GM12878 (cell line): ENCODE measurements around the gene KCNH4. TPM values are rescaled to one million over a fixed set of nuclear protein-coding genes. Genes with fewer than 3 reads are reported as not detected.

Experiments used
- ATAC-seq: fragments of 200-7000 bp; cut with Tn5 transposase; 3 replicates; pipeline ENCODE4 v1.9.1; 2020; ENCODE audit warnings: mild to moderate bottlenecking, moderate library complexity
- BruUV-seq: library from RNA; stranded (reverse); fragments of 400-500 nt; replicated peaks from 2 replicates; lab custom pipeline; 2021; lab: Mats Ljungman, UMichigan
- CTCF ChIA-PET: fragments of 300-600 bp; sonication (Branson Sonifier 250); formaldehyde crosslinking; extraction: SDS; loops from one replicate; lab custom pipeline; 2021; ENCODE audit warnings: inconsistent platforms; lab: Yijun Ruan, JAX
- POLR2A ChIA-PET: fragments of 350-600 bp; formaldehyde crosslinking; extraction: SDS; loops from one replicate; lab custom pipeline; 2021; ENCODE audit warnings: inconsistent platforms; lab: Charles Lee
- RAD21 ChIA-PET: fragments of 300-600 bp; sonication (Branson Sonifier 250); formaldehyde crosslinking; loops from one replicate; lab custom pipeline; 2023; ENCODE audit warnings: antibody characterized with exemption; ENCODE audit not compliant: unreplicated experiment; lab: Charles Lee
- SMC1A ChIA-PET: fragments of 300-600 bp; sonication (Branson Sonifier 250); formaldehyde crosslinking; loops from one replicate; lab custom pipeline; 2023; ENCODE audit not compliant: unreplicated experiment, uncharacterized antibody; lab: Charles Lee
- DNase-seq: peaks from one replicate; pipeline ENCODE4 v3.0.0-alpha.2; 2011; ENCODE audit warnings: low read depth, low spot score
- FAIRE-seq: peaks from 3 replicates; lab custom pipeline; 2011; peaks lifted over from hg19 to GRCh38; lab: Jason Lieb, UNC
- H2AFZ ChIP-seq: 2 replicates; pipeline ENCODE4 v1.6.0; 2011; ENCODE audit warnings: low read depth, low read length, control low read depth; ENCODE audit not compliant: control insufficient read depth
- H3K27ac ChIP-seq: 2 replicates; pipeline ENCODE4 v1.5.1; 2011; ENCODE audit warnings: control low read depth; ENCODE audit not compliant: control insufficient read depth, insufficient read depth
- H3K27me3 ChIP-seq, 2 experiments: replicated peaks in 1 of 2; 2 replicates each; pipeline versions ENCODE4 v1.6.0 to v1.6.1; 2011; ENCODE audit warnings: low read length in 1 of 2; ENCODE audit not compliant: control insufficient read depth in 2 of 2, insufficient read depth in 2 of 2
- H3K36me3 ChIP-seq, 2 experiments: 2 replicates each; pipeline ENCODE4 v1.5.1; 2011; ENCODE audit warnings: low read length in 1 of 2; ENCODE audit not compliant: control insufficient read depth in 2 of 2, insufficient read depth in 2 of 2
- H3K4me1 ChIP-seq: 2 replicates; pipeline ENCODE4 v1.6.1; 2011; ENCODE audit warnings: mild to moderate bottlenecking, low read length, moderate library complexity, mixed read lengths; ENCODE audit not compliant: control insufficient read depth, insufficient read depth
- H3K4me2 ChIP-seq: 2 replicates; pipeline ENCODE4 v1.6.0; 2011; ENCODE audit warnings: control low read depth; ENCODE audit not compliant: control insufficient read depth, insufficient read depth
- H3K4me3 ChIP-seq: fragments of 200-600 bp; sonication (generic); 2 replicates; pipeline ENCODE4 v1.5.1; 2016
- H3K79me2 ChIP-seq: 2 replicates; pipeline ENCODE4 v1.6.0; 2011; ENCODE audit warnings: low read length; ENCODE audit not compliant: control insufficient read depth, insufficient read depth
- H3K9ac ChIP-seq: 2 replicates; pipeline ENCODE4 v1.8.0; 2011; ENCODE audit warnings: low read length, control low read depth, mixed read lengths; ENCODE audit not compliant: control insufficient read depth, insufficient read depth
- H3K9me3 ChIP-seq: replicated peaks from 3 replicates; pipeline ENCODE4 v1.5.1; 2011; ENCODE audit warnings: mild to moderate bottlenecking, low read length; ENCODE audit not compliant: control insufficient read depth, insufficient read depth
- H4K20me1 ChIP-seq: 2 replicates; pipeline ENCODE4 v1.6.0; 2011; ENCODE audit not compliant: control insufficient read depth, insufficient read depth
- CBX5 ChIP-seq: sonication (generic); IDR thresholded peaks from 2 replicates; pipeline ENCODE4 v1.6.1; 2016; ENCODE audit warnings: low read depth, moderate library complexity, mild to moderate bottlenecking, inconsistent platforms
- CTCF ChIP-seq, 3 experiments: IDR thresholded peaks in 2 of 3; conservative IDR thresholded peaks in 1 of 3; 2 replicates each; pipeline ENCODE4 v1.5.1; 2011; ENCODE audit warnings: low read depth in 3 of 3, low read length in 3 of 3, mild to moderate bottlenecking in 3 of 3, control low read depth in 2 of 3, moderate library complexity in 2 of 3, inconsistent platforms in 1 of 3, mixed read lengths in 1 of 3; ENCODE audit not compliant: control insufficient read depth in 2 of 3, insufficient read depth in 1 of 3; ENCODE audit errors: extremely low read depth in 1 of 3
- EED ChIP-seq: sonication (generic); IDR thresholded peaks from 2 replicates; pipeline ENCODE4 v1.6.1; 2016; ENCODE audit warnings: antibody characterized with exemption, low read depth
- HSF1 ChIP-seq: fragments of 150-350 bp; IDR thresholded peaks from 2 replicates; pipeline ENCODE4 v1.6.1; 2014; ENCODE audit warnings: mild to moderate bottlenecking, low read depth, low read length
- SIN3A ChIP-seq: IDR thresholded peaks from 2 replicates; pipeline ENCODE4 v1.6.1; 2012; ENCODE audit warnings: low read depth, low read length, improper control_type of control experiment
- ZBED1 ChIP-seq: IDR thresholded peaks from 2 replicates; pipeline ENCODE4 v1.6.1; 2016; ENCODE audit warnings: borderline replicate concordance
- WGBS: methylation state at CpG from one replicate; pipeline ENCODE4 v1.1.6; 2016; ENCODE audit warnings: low lambda C conversion rate; ENCODE audit not compliant: insufficient replicate concordance, insufficient coverage; ENCODE audit errors: missing lambda C conversion rate; 5-methylcytosine and 5-hydroxymethylcytosine counted together
- in situ Hi-C: fragments of 300-500 bp; cut with MboI; formaldehyde crosslinking; loops from 9 replicates; pipeline ENCODE4 v1.14.3; 2018; ENCODE audit warnings: mixed read lengths
- intact Hi-C: fragments of 100-400 bp; cut with micrococcal nuclease; formaldehyde crosslinking; loops from one replicate; pipeline ENCODE4 v1.14.2; 2022; ENCODE audit not compliant: unreplicated experiment
- polyA plus RNA-seq, 11 experiments: library from polyadenylated mRNA; depleted of rRNA in 4 of 11; unstranded in 6 of 11; stranded (reverse) in 5 of 11; fragments of >200 nt; fragmentation: Nextera tagmentation in 4 of 11; fragmentation: Illumina TruSeq in 1 of 11; extraction: Ambion mirVana in 4 of 11; extraction: Trizol in 1 of 11; gene quantifications; 1 replicate in 1 of 11; 2 replicates in 10 of 11; pipeline versions ENCODE4 v1.2.1 to v1.2.3, GENCODE V29; 2011 to 2016; ENCODE audit warnings: inconsistent platforms in 2 of 11, missing spikeins in 2 of 11, low read depth in 1 of 11
- total RNA-seq, 4 experiments: library from RNA; depleted of rRNA in 3 of 4; stranded (reverse); fragments of >200 nt in 3 of 4; fragmentation: Illumina TruSeq in 1 of 4; extraction: Trizol in 1 of 4; gene quantifications; 2 replicates each; pipeline versions ENCODE4 v1.2.1 to v1.2.3, GENCODE V29; 2013 to 2021
- TF ChIP-seq, protein P1 (sequence below): fragments of 450-650 bp; IDR thresholded peaks from 2 replicates; pipeline ENCODE4 v1.6.1; 2016; ENCODE audit warnings: mild to moderate bottlenecking

The KCNH4 gene
- total and polyA plus RNA-seq, 10 of the 15 experiments (the other 5 are each of a cell fraction or from before 2014, with no cell fraction given): 0.03 to 0.88 (median 0.10) TPM; not detected in 2

GRCh38 chr17:42112552-42113176 lies 68.3 kb downstream of the KCNH4 start, which contains the start of gene DHX58 (continued):
- no peak for TF ChIP-seq HSF1
- TF ChIP-seq CBX5: no peak

DNA sequence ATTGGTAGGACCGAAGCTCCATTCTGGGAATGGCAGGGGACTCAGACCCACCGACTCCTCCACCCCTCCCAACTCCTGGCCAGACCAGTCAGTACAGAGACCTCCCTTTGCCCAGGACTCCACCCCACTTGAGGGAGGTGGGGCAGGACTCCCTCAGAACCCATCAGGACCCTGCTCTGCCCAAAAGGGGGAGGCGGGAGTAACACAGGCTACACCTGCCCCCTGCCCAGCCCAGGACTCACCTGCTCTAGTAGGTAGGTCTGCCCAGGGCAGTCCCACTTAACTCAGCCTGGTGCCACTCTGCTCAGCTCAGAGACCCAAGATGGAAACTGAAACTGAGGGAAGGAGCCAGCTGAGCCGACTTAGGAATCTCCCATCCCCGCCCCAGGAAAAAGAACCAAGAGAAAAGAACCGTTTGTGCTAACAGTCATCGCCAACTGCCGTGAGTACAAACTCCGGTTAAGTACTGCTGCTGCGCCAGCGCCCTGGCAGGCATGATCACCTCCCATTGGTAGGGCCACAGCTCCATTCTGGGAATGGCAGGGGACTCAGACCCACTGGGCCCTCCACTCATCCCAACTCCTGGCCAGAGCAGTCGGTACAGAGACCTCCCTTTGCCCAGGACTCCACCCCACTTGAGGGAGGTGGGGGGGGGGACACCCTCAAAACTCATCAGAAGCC lies 68.9 kb downstream of the KCNH4 start:
- H3K27me3 ChIP-seq: no peaks in the 10 kb centered on the region
- no peaks in the 10 kb centered on the region; the same call in 2 of the 3 replicates for H3K9me3 ChIP-seq
- no peaks in the 10 kb centered on the region for H4K20me1 ChIP-seq
- peaks cover 37% of the 10 kb centered on the region for H3K4me1 ChIP-seq
- intact Hi-C loops (no loop called here), in situ Hi-C loops (loop anchor here (5.0 kb wide), 2 partner anchors 90 to 150 kb away; partner anchors contain the start of gene NKIRAS2)
- FAIRE-seq (no peak), ATAC-seq (peak; percentile 20), DNase-seq (no peak)
- peak overlapping the region; percentile 75 for H3K4me2 ChIP-seq
- H3K27ac ChIP-seq: peak overlapping the region; percentile 98
- WGBS: 16% methylated on average over 12 of the region's 12 CpGs
- RAD21 ChIA-PET: interaction anchor here (0.9 to 2.7 kb wide), 14 partner anchors 11 to 181 kb away, joined by 3 to 16 read pairs (median 4); partner anchors contain the start of genes CNP, DNAJC7, KCNH4 and NKIRAS2
- TF ChIP-seq, protein P1, sequence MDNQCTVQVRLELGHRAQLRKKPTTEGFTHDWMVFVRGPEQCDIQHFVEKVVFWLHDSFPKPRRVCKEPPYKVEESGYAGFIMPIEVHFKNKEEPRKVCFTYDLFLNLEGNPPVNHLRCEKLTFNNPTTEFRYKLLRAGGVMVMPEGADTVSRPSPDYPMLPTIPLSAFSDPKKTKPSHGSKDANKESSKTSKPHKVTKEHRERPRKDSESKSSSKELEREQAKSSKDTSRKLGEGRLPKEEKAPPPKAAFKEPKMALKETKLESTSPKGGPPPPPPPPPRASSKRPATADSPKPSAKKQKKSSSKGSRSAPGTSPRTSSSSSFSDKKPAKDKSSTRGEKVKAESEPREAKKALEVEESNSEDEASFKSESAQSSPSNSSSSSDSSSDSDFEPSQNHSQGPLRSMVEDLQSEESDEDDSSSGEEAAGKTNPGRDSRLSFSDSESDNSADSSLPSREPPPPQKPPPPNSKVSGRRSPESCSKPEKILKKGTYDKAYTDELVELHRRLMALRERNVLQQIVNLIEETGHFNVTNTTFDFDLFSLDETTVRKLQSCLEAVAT: peak; percentile 23
- no peak for TF ChIP-seq CTCF (IDR thresholded peaks at IDR 0.05 in 2 of 3, conservative IDR thresholded peaks at IDR 0.05 in 1 of 3; ENCODE audit: control insufficient read depth in 2 of 3, extremely low read depth in 1 of 3, insufficient read depth in 1 of 3, low read depth in 3 of 3, low read length in 3 of 3)
- TF ChIP-seq EED: peak; percentile 24; the same call in 1 of the 2 replicates
- TF ChIP-seq SIN3A: peak; percentile 46; the same call in 1 of the 2 replicates
- no peak for TF ChIP-seq ZBED1
- peaks cover 2 to 3% of the 10 kb centered on the region in 2 experiments; a peak in 2 of 4 replicates for H3K36me3 ChIP-seq
- peak overlapping the region; percentile 94 for H3K9ac ChIP-seq
- CTCF ChIA-PET: interaction anchor here (0.5 to 7.5 kb wide), 13 partner anchors 8 to 1694 kb away, joined by 3 to 61 read pairs (median 5); partner anchors contain the start of genes DNAJC7, GHDC and KCNH4
- peak overlapping the region; percentile 79 for H3K4me3 ChIP-seq
- POLR2A ChIA-PET: interaction anchor here (1.0 to 3.5 kb wide), 9 partner anchors 9 to 277 kb away, joined by 3 to 23 read pairs (median 6); partner anchors contain the start of genes CNP, DNAJC7, KAT2A and KCNH4
- peaks cover 13% of the 10 kb centered on the region for H3K79me2 ChIP-seq
- SMC1A ChIA-PET: interaction anchor here (0.6 to 3.4 kb wide), 11 partner anchors 14 to 636 kb away, joined by 3 to 17 read pairs (median 7); partner anchors contain the start of genes DNAJC7, KCNH4 and ZNF385C
- BruUV-seq: no TSS peak
- H2AFZ ChIP-seq: no peak overlapping the region; the same call in 1 of the 2 replicates
